HepG2 (cell line): Measurements from ENCODE around the gene FBF1. TPM values are rescaled to one million over a fixed set of nuclear protein-coding genes. Genes with fewer than 3 reads are reported as not detected.

ENCODE experiments used
- AGO2 ChIP-seq: fragments of 200-400 bp; formaldehyde crosslinking; optimal IDR thresholded peaks from 2 replicates; pipeline ENCODE3; 2017; ENCODE audit warnings: mild to moderate bottlenecking, low read depth, low read length, moderate library complexity
- E2F1 ChIP-seq: sonication (generic); formaldehyde crosslinking; IDR thresholded peaks from 2 replicates; pipeline ENCODE4 v1.5.0; 2020; ENCODE audit warnings: missing genetic modification reagents
- GATAD1 ChIP-seq: IDR thresholded peaks from 2 replicates; pipeline ENCODE4 v1.6.1; 2016; ENCODE audit warnings: missing genetic modification reagents, missing compliant biosample characterization
- HNF1A ChIP-seq, 2 experiments: sonication (generic) in 1 of 2; formaldehyde crosslinking in 1 of 2; IDR thresholded peaks; 2 replicates each; pipeline versions ENCODE4 v1.4.0 to v1.6.1; 2016 to 2020; ENCODE audit warnings: borderline replicate concordance in 1 of 2, low read depth in 1 of 2, mild to moderate bottlenecking in 1 of 2, missing genetic modification reagents in 1 of 2
- REPIN1 ChIP-seq: sonication (generic); formaldehyde crosslinking; IDR thresholded peaks from 2 replicates; pipeline ENCODE4 v1.8.0; 2022; ENCODE audit warnings: missing genetic modification reagents, low read depth, mild to moderate bottlenecking, borderline replicate concordance
- ZBTB33 ChIP-seq: sonication (generic); formaldehyde crosslinking; IDR thresholded peaks from 2 replicates; pipeline ENCODE4 v1.4.0; 2020; ENCODE audit warnings: missing genetic modification reagents
- ZBTB37 ChIP-seq: sonication (generic); formaldehyde crosslinking; IDR thresholded peaks from 2 replicates; pipeline ENCODE4 v1.4.0; 2020; ENCODE audit warnings: mild to moderate bottlenecking, missing genetic modification reagents
- ZBTB39 ChIP-seq: sonication (generic); formaldehyde crosslinking; IDR thresholded peaks from 2 replicates; pipeline ENCODE4 v1.5.0; 2020; ENCODE audit warnings: missing genetic modification reagents
- ZBTB4 ChIP-seq: sonication (generic); formaldehyde crosslinking; IDR thresholded peaks from 2 replicates; pipeline ENCODE4 v1.4.0; 2020; ENCODE audit warnings: missing genetic modification reagents, mild to moderate bottlenecking, borderline replicate concordance
- ZNF317 ChIP-seq: sonication (generic); formaldehyde crosslinking; IDR thresholded peaks from 2 replicates; pipeline ENCODE4 v1.5.0; 2020; ENCODE audit warnings: mild to moderate bottlenecking, missing genetic modification reagents
- polyA plus RNA-seq, 8 experiments: library from polyadenylated mRNA; depleted of rRNA in 3 of 8; stranded (reverse) in 7 of 8; unstranded in 1 of 8; fragments of >200 nt; fragmentation: Illumina TruSeq in 4 of 8; extraction: Trizol in 4 of 8; gene quantifications; 2 replicates each; pipeline versions ENCODE4 v1.2.1 to v1.2.3, GENCODE V29; 2011 to 2016; ENCODE audit warnings: low read depth in 4 of 8, missing spikeins in 1 of 8, mixed read lengths in 1 of 8; ENCODE audit not compliant: insufficient read depth in 1 of 8
- total RNA-seq, 5 experiments: library from RNA; depleted of rRNA; stranded (reverse); fragments of >200 nt; fragmentation: Illumina TruSeq; extraction: Trizol; gene quantifications; 2 replicates each; pipeline ENCODE4 v1.2.3, GENCODE V29; 2016; ENCODE audit warnings: low read depth in 1 of 5

Gene FBF1
- total and polyA plus RNA-seq, 2 of the 13 experiments (the other 11 are each of a cell fraction or from before 2014, with no cell fraction given) = 2.4 to 8.1 TPM

- TF ChIP-seq ZBTB37 (CRISPR knock-in tag) (no peak), ZBTB33 (peak; percentile 68; the same call in 1 of the 2 replicates), ZBTB4 (CRISPR knock-in tag) (peak; percentile 82; the same call in 1 of the 2 replicates), REPIN1 (CRISPR knock-in tag) (peak; percentile 81), AGO2 (peak; percentile 49), GATAD1 (CRISPR knock-in tag) (peak; percentile 60; the same call in 1 of the 2 replicates), E2F1 (CRISPR knock-in tag) (peak; percentile 72; the same call in 1 of the 2 replicates), ZBTB39 (0 out of 2 replicates have a peak, but pooled peaks have one; percentile 15), ZNF317 (CRISPR knock-in tag) (peak; percentile 70), HNF1A (IDR thresholded peaks at IDR 0.05; ENCODE audit: low read depth) (no peak), HNF1A (CRISPR knock-in tag; IDR thresholded peaks at IDR 0.05; ENCODE audit: borderline replicate concordance) (peak; percentile 60; the same call in 1 of the 2 replicates)
These were observed 62.5 kb downstream of the FBF1 start, which contains the start of gene TRIM47 (continued) for GRCh38 chr17:75878174-75878998.
